ENCODE measurements around the gene CREB3L2. TPM values are rescaled to one million over a fixed set of nuclear protein-coding genes. Genes with fewer than 3 reads are reported as not detected.

Gene CREB3L2
- polyA plus RNA-seq, 1 experiment: 57.8 TPM

DNA sequence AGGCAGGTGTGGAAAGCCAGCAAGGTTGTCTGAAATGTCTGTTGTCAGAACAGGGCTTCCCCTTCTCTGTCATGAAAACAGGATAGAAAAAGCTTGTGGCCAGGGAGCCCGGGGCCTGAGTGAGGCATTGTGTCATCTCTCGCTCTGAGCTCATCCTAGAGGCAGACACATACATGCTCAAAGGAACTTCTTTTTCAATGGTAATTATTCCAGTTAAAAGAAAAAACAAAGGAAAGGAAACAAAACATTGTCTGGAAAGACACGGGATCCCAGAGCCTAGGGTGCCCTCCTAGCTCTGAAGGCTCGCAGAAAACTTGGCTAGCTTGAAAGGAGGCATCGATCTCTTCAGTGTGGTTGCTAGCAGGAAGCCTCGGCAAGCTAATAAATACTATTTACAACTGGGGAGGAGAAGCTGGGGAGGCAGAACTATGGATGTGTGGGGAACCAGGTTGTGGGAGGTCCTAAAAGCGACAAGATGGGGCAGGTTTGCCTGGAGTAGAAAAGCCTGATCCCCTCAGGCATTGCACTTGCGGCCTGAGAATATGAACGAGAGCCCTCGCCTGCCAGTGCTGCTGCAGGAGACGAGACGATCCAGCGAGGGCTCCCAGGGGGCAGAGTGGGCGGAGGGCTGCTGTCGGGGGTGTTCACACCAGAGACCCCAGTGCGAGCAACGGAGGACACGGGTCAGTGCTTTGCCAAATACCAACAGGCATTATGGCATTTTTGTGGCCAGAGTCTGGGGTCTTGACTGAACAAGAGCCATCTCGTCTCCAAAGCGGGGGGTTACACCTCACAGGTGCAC, 122.3 kb downstream of the CREB3L2 start:
- Histone ChIP-seq H3K4me3 (ENCODE audit: low read depth, low read length) (no peak overlapping the region), H3K27me3 (ENCODE audit: control insufficient read depth, insufficient read depth, low read length) (no peaks in the 10 kb centered on the region), H3K9me3 (ENCODE audit: control insufficient read depth, insufficient read depth, low read length) (peaks cover 8% of the 10 kb centered on the region), H3K27ac (ENCODE audit: low read depth, low read length) (peak overlapping the region; percentile 66)
- POLR2A ChIA-PET: no interaction called here
- TF ChIP-seq, protein P1, sequence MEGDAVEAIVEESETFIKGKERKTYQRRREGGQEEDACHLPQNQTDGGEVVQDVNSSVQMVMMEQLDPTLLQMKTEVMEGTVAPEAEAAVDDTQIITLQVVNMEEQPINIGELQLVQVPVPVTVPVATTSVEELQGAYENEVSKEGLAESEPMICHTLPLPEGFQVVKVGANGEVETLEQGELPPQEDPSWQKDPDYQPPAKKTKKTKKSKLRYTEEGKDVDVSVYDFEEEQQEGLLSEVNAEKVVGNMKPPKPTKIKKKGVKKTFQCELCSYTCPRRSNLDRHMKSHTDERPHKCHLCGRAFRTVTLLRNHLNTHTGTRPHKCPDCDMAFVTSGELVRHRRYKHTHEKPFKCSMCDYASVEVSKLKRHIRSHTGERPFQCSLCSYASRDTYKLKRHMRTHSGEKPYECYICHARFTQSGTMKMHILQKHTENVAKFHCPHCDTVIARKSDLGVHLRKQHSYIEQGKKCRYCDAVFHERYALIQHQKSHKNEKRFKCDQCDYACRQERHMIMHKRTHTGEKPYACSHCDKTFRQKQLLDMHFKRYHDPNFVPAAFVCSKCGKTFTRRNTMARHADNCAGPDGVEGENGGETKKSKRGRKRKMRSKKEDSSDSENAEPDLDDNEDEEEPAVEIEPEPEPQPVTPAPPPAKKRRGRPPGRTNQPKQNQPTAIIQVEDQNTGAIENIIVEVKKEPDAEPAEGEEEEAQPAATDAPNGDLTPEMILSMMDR (IDR thresholded peaks at IDR 0.05; ENCODE audit: low read depth, low read length): no peak
- DNase-seq (ENCODE audit: low read depth, low spot score): no peak
- CTCF ChIA-PET: interaction anchor here (1.0 to 2.6 kb wide), 3 partner anchors 16 to 224 kb away, joined by 4 to 13 read pairs (median 4); partner anchors contain the start of gene CREB3L2

DNA sequence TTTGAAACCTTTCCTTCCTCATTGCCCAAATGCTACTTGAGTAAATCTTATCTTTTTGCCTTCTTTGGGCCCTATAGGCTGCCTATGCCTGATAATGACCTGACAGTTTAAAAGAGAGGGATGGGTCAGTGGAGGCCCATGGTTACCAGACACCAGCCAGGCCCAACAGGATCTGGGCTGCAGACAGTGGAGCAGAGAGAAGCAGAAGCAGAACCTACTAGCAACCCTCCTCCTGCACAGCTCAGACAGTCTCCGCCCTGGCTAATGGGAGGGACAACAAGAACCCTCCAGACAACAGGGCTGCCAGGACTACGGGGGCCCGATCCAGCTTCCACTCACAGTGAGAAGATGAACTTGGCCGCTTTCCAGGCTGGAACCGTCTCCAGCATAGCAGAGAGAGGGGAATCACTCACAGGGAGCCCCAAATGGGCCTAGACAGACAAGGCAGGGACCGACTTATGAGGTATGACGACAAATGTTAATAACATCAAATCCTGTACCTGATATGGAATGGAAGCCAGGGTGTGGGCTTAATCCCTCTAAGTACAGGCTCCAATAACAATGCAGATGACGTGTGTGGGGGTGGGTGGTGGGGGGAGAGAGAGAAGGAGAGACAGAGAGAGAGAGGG, 123.4 kb downstream of the CREB3L2 start:
- Histone ChIP-seq H3K27me3 (ENCODE audit: control insufficient read depth, insufficient read depth, low read length) (no peaks in the 10 kb centered on the region), H3K4me3 (ENCODE audit: low read depth, low read length) (no peak overlapping the region), H3K9me3 (ENCODE audit: control insufficient read depth, insufficient read depth, low read length) (peaks cover 8% of the 10 kb centered on the region), H3K27ac (ENCODE audit: low read depth, low read length) (no peak overlapping the region)
- ChIA-PET CTCF (interaction anchor here (2.6 kb wide), 1 partner anchor 223 kb away, joined by 13 read pairs; no protein-coding TSS in a partner anchor), POLR2A (no interaction called here)
- TF ChIP-seq, protein P1 (IDR thresholded peaks at IDR 0.05; ENCODE audit: low read depth, low read length): no peak
- DNase-seq (ENCODE audit: low read depth, low spot score): no peak

DNA sequence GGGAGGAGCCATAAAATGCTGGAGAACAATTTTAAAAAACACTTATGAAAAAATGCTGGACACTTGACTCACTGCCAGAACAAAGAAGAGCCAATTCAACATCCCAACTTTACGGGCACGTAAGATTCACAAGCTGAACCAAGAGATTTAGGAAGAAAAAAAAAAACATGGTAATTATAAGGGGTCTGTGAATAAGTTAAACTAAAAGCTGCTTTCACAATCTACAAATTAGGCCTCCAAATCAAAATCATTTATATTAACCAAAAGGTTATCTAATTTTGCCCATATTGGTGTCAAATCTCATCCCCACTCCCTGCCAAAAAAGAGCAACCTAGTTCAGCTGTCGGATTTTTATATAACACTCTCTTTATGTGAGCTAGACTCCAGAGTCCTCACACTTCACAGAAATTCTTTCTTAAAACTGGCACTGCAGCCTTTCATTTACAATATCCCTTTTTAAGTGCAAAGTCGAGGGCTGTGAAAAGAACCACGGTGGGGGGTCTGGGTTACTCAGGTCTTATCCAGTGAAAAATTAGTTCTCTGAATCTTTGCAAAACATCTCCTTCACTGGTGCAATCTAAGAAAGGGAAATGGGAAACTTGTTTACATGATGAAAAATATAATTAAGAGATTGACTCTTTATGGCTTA, 124.7 kb downstream of the CREB3L2 start:
- ChIA-PET CTCF (interaction anchor here (2.6 kb wide), 1 partner anchor 221 kb away, joined by 13 read pairs; no protein-coding TSS in a partner anchor), POLR2A (no interaction called here)
- DNase-seq (ENCODE audit: low read depth, low spot score): no peak
- no peaks in the 10 kb centered on the region for H3K27me3 ChIP-seq (ENCODE audit: control insufficient read depth, insufficient read depth, low read length)
- no peak overlapping the region for H3K4me3 ChIP-seq (ENCODE audit: low read depth, low read length)
- H3K9me3 ChIP-seq (ENCODE audit: control insufficient read depth, insufficient read depth, low read length): peaks cover 5% of the 10 kb centered on the region
- TF ChIP-seq, protein P1 (IDR thresholded peaks at IDR 0.05; ENCODE audit: low read depth, low read length): no peak
- no peak overlapping the region for H3K27ac ChIP-seq (ENCODE audit: low read depth, low read length)

DNA sequence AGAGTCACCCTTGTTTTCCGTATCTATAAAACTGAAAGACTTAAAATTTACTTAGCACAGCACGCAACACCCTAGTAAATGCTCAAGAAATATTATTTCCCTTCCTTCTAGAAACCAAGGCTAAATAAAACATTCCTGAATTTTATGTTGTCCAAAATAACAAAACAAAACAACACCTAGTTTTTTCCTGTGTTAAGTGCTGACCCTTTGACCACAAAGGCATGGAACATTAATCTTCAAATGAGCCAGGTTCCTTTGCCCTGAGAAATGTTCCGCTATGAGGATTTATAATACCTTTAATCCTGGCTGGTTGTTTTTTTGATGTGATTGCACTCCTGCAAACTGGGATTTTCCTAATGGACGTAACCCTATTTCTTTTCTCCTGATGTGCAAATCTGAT, 126.1 kb downstream of the CREB3L2 start:
- Histone ChIP-seq H3K27ac (ENCODE audit: low read depth, low read length) (peak overlapping the region; percentile 13), H3K4me3 (ENCODE audit: low read depth, low read length) (no peak overlapping the region), H3K27me3 (ENCODE audit: control insufficient read depth, insufficient read depth, low read length) (no peaks in the 10 kb centered on the region), H3K9me3 (ENCODE audit: control insufficient read depth, insufficient read depth, low read length) (no peaks in the 10 kb centered on the region)
- POLR2A ChIA-PET: no interaction called here
- TF ChIP-seq, protein P1 (IDR thresholded peaks at IDR 0.05; ENCODE audit: low read depth, low read length): no peak
- CTCF ChIA-PET: interaction anchor here (0.9 to 3.0 kb wide), 3 partner anchors 127 to 220 kb away, joined by 3 to 14 read pairs (median 5); partner anchors contain the start of gene CREB3L2
- no peak for DNase-seq (ENCODE audit: low read depth, low spot score)

Measured in AG04450 (cell line).